ENCODE measurements around the gene PNPLA5. TPM values are rescaled to one million over a fixed set of nuclear protein-coding genes. Genes with fewer than 3 reads are reported as not detected.

The PNPLA5 gene
- total RNA-seq, 1 experiment from 2014 or later = 5.5 TPM

- peaks cover 4% of the 10 kb centered on the region for H3K79me1 ChIP-seq (ENCODE audit: insufficient read depth, low read depth, low read length, poor library complexity, severe bottlenecking)
- no peak overlapping the region for H2BK20ac ChIP-seq (ENCODE audit: low read depth, low read length, poor library complexity, severe bottlenecking)
- no peaks in the 10 kb centered on the region for H3K9me3 ChIP-seq (ENCODE audit: control insufficient read depth, low read depth, low read length)
- no peak overlapping the region for H4K5ac ChIP-seq (ENCODE audit: insufficient read length, low read depth, low read length)
- no CpG with 5 or more reads among the region's 13 CpGs for WGBS (ENCODE audit: extremely low coverage, insufficient read length, low lambda C conversion rate)
- H4K20me1 ChIP-seq (ENCODE audit: control insufficient read depth, insufficient read depth, insufficient read length) = no peaks in the 10 kb centered on the region
- no peak overlapping the region for H3T11ph ChIP-seq (ENCODE audit: low read length)
- Mint-ChIP-seq H3K9me3 (no peaks in the 10 kb centered on the region), H3K4me3 (no peak overlapping the region), H3K36me3 (ENCODE audit: insufficient read depth in 1 of 3, low read depth in 3 of 3) (peaks cover 7 to 26% (median 24%) of the 10 kb centered on the region in 3 experiments; a peak in 6 of 7 replicates), H3K27me3 (ENCODE audit: low read depth) (peaks cover 2% of the 10 kb centered on the region; the same call in 1 of the 2 replicates), H3K4me1 (peaks cover 3 to 8% of the 10 kb centered on the region in 2 experiments), H3K27ac (0 out of 7 replicates have a peak overlapping the region, but pooled peaks of 2 of the 3 experiments have one; percentile 14 to 36)
- H3K4ac ChIP-seq (ENCODE audit: low read depth, low read length) = no peak overlapping the region
- H3K14ac ChIP-seq (ENCODE audit: insufficient read depth, low read length) = no peak overlapping the region; the same call in 1 of the 2 replicates
- H2AFZ ChIP-seq (ENCODE audit: low read length) = no peak overlapping the region
- H3K4me2 ChIP-seq (ENCODE audit: insufficient read depth, insufficient read length, low read length) = no peak overlapping the region
- H3K56ac ChIP-seq (ENCODE audit: insufficient read length, low read depth, low read length) = no peak overlapping the region
- no peak overlapping the region for H2BK12ac ChIP-seq (ENCODE audit: insufficient read length, low read depth, low read length)
- H2BK5ac ChIP-seq (ENCODE audit: insufficient read length, low read length) = no peak overlapping the region
- H2BK15ac ChIP-seq (ENCODE audit: low read depth, low read length) = no peak overlapping the region
- no peaks in the 10 kb centered on the region for H3K23me2 ChIP-seq (ENCODE audit: insufficient read length, low read depth, low read length, poor library complexity, severe bottlenecking)
- H3K18ac ChIP-seq (ENCODE audit: insufficient read length, low read depth, low read length) = no peak overlapping the region
- no peak overlapping the region for H3K23ac ChIP-seq (ENCODE audit: insufficient read length, low read depth, low read length)
- H4K91ac ChIP-seq (ENCODE audit: insufficient read length, low read depth, low read length) = no peak overlapping the region
- H2BK120ac ChIP-seq (ENCODE audit: low read depth, low read length, poor library complexity, severe bottlenecking) = no peak overlapping the region
- H3K27ac ChIP-seq (ENCODE audit: insufficient read length, low read depth, low read length) = no peak overlapping the region
- no peaks in the 10 kb centered on the region for H3K4me1 ChIP-seq (ENCODE audit: insufficient read depth, low read length)
- H3K79me2 ChIP-seq (ENCODE audit: insufficient read depth, low read length) = peaks cover 2% of the 10 kb centered on the region; the same call in 1 of the 2 replicates
- TF ChIP-seq, protein P1, sequence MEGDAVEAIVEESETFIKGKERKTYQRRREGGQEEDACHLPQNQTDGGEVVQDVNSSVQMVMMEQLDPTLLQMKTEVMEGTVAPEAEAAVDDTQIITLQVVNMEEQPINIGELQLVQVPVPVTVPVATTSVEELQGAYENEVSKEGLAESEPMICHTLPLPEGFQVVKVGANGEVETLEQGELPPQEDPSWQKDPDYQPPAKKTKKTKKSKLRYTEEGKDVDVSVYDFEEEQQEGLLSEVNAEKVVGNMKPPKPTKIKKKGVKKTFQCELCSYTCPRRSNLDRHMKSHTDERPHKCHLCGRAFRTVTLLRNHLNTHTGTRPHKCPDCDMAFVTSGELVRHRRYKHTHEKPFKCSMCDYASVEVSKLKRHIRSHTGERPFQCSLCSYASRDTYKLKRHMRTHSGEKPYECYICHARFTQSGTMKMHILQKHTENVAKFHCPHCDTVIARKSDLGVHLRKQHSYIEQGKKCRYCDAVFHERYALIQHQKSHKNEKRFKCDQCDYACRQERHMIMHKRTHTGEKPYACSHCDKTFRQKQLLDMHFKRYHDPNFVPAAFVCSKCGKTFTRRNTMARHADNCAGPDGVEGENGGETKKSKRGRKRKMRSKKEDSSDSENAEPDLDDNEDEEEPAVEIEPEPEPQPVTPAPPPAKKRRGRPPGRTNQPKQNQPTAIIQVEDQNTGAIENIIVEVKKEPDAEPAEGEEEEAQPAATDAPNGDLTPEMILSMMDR (conservative IDR thresholded peaks at IDR 0.05) = no peak
- H3K27me3 ChIP-seq (ENCODE audit: insufficient read depth, low read length) = no peaks in the 10 kb centered on the region
- DNase-seq = no peak
- no peak overlapping the region for H3K9ac ChIP-seq (ENCODE audit: extremely low read depth, insufficient read length, low read length)
- no peak overlapping the region for H2AK5ac ChIP-seq (ENCODE audit: insufficient read length, low read length)
- H4K8ac ChIP-seq (replicated peaks; ENCODE audit: insufficient read length, low read depth, low read length) = no peak overlapping the region
Measured at GRCh38 chr22:43840431-43840830, 51.4 kb downstream of the PNPLA5 start.

Data from H9 (cell line).